AML-193 (cell line): ENCODE measurements around the gene ATP9B.

Experiments used
- DNase-seq, 2 experiments: peaks; one replicate each; lab custom pipeline; 2025; lab: John Stamatoyannopoulos, UW

The ATP9B gene

GRCh38 chr18:79197531-79197930 lies 128.3 kb downstream of the ATP9B start:
- no peak for DNase-seq

GRCh38 chr18:79199691-79200374 lies 130.6 kb downstream of the ATP9B start:
- DNase-seq: no peak

DNA sequence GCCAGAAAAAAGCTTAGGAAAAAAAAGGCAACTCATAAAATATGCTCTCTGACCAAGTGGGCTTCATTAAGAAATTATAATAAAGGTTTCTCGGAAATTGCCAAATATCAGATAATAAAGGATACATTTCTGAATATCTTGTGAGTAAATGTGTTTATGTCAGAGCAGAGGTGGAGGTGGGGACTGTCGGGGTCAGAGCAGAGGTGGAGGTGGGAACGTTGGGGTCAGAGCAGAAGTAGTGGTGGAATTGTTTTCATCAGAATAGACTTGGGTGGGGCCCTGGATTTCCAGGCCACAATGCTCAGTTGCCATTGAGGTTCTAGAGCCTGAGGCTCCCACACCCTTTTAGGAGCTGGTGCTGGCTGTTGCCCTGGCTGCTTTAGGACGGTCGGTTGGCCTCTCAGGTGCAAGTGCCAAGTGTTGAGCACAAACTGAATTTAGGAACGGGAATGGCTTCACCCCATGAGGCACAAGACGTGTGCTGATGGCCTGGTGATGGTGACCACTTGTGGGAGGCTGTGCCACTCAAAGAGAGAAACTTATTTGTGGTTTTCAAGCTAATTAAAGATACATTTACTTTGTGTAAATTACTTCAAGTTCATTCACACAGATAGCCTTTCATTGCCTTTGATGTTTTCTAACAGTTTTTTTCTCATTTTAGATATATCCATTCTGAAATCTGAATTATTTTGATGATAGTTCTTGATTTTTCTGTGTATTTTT lies 131.5 kb downstream of the ATP9B start:
- no peak for DNase-seq

DNA sequence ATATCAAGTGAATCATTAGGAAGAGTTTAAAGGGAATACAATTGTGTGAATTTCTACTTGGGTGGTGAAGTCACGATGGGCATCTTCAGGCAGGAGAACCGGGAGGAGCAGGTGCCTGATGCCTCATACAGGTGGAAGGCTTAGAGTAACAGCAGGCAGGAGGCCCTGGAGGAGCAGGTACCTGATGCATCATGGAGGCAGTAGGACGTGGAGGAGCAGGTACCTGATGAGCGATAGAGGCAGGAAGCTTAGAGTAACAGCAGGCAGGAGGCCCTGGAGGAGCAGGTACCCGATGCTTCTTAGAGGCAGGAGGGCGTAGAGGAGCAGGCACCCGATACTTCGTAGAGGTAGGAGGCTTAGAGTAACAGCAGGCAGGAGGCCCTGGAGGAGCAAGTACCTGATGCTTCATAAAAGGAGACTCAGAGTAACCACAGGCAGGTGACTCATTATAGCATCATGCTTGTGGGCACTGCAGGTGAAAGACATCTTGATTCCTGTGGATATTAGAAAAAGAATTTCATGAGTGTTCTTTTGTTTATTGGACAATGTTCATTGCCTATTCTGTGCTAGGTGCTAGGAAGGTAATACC lies 133.9 kb downstream of the ATP9B start:
- no peak for DNase-seq

GRCh38 chr18:79204889-79205807 lies 136.0 kb downstream of the ATP9B start:
- DNase-seq: no peak

DNA sequence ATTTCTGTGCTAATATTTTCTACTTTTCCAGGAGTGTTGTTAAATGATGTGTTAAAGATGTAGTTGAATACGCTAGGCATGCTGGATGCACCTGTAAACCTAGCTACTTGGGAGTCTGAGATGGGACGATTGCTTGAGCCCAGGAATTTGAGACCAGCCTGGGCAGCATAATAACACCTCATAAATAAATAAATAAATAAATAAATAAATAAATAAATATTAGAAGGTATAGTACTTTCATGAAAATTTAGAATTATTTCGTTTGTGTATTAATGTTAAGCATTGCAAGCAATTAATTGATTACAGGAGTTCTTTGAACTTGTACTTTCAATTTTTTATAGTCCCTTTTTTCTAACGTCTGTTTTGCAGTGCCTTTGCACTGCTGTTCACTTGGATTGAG lies 137.2 kb downstream of the ATP9B start:
- DNase-seq: no peak

GRCh38 chr18:79208906-79209305 lies 139.7 kb downstream of the ATP9B start:
- DNase-seq: no peak

DNA sequence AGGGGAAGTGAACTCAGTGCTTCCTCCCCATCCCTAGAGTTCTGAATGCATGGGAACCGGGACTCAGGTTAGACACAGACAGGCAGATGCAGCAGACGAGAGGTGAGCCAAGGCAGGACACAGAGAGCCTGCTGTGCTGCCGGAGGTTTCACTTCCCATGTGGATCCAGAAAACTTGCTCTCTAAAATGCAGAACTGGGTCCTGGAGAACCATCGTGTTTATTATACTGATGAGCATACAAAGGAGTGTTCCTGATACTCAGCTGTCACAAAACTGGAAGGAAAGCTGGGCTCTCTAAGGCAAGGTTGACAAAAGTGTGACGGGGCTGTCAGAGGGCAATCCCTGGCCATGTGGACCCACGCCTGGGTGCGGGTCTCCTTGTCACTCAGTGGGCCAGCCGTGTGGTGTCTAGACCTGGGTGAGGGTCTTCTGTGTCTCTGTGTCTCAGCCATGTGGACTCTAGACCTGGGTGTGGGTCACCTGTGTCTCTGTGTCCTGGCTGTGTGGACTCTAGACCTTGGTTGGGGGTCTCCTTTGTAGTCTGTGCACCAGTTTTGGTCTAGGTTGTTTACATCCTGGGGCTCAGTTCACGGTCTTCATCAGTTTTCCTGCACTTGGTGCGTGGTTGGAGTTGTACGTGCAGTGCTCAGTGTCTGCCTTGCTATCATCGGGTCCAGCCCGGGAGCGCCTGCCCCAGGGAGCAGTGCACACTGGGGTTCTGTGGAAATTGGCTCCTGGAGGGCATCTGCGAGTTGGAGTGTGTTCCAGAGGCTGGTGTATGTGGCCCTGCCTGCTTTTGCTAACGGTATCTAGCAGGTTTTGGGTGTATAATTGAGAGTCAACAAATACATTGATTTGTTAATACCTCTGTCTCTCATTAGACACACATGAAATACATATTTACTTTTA lies 141.1 kb downstream of the ATP9B start:
- DNase-seq: no peak

- DNase-seq: no peak
These were observed 142.7 kb downstream of the ATP9B start for GRCh38 chr18:79211844-79212243.

DNA sequence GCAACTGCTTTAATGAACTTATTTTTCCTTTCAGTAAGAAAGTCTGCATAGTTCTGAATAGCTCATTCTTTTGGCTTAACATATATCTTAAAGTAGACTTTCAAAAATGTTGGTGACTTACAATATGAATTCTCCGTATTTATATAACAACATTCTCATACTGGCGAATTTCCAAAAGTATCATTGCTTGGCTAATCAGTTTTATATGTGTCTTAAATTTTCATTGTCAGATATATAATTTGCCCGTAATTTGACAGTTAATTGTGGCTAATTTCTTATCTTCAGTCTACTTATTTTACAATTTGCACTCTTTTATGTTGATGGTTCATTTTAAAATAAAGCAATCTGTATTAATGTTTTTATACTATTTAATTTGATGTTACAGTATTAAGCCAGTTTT lies 144.9 kb downstream of the ATP9B start:
- no peak for DNase-seq

DNA sequence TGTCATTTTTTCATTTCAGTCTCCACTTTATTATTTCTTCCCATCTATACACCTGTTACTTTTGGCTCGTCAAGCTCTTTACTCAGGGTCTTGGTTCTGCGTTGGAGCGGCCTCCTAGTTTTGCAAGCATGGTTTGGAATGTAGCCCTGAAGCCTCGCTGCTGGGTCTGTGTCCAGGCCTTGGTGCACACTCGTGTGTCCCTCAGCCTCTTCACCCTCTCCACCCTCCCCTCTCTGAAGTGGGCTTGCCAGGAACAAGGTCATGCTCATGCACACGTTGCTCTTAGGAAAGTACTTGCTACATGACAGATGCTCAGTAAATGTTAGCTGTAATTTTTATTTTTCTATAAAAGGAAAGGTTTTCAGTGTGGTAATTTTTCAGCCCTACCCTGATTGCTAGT lies 147.0 kb downstream of the ATP9B start:
- no peak for DNase-seq

GRCh38 chr18:79217979-79218604 lies 148.9 kb downstream of the ATP9B start:
- DNase-seq: no peak

GRCh38 chr18:79218605-79219190 lies 149.5 kb downstream of the ATP9B start:
- no peak for DNase-seq

GRCh38 chr18:79221136-79221535 lies 151.9 kb downstream of the ATP9B start:
- DNase-seq: no peak

DNA sequence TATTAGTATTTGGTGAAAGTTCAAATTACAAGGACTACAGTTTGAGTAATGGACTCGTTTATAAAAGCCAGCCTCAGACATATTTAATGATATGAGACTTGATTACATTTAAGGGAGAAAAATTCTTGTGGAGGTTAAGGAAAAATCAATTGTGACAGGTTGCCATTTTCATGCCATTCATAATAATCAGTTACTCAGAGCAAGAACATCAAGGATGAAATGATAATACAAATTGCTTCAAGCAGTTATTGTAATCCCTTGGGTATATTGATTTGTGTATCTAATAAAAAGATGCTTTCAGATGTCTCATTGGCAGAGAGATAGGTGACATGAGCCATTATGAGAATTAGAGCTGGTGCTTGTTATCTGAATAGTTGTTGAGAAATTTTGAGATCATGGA lies 153.6 kb downstream of the ATP9B start:
- DNase-seq: no peak

- DNase-seq: no peak
These were observed 154.2 kb downstream of the ATP9B start for GRCh38 chr18:79223431-79223830.

- no peak for DNase-seq
These were observed 155.2 kb downstream of the ATP9B start for GRCh38 chr18:79224381-79224780.

GRCh38 chr18:79227621-79228020 lies 158.4 kb downstream of the ATP9B start:
- no peak for DNase-seq

DNA sequence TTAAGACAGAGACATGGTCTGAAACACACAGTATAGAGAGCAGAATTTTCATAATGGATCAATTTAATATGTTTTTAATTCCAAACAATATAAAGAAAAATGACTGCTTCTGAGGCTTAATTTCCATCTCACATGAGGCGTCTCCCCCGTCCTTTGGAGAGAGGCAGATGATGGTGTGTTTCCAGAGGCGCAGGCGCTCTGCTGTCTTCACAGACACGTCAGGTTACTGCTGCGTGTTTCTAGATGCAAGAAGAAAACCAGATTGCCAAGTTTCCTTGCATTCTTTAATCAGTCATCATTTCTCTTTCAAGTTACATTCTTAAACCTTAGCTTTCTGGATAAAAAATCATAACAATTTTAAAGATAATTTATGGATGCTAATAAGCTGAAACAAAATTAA lies 160.2 kb downstream of the ATP9B start:
- no peak for DNase-seq

GRCh38 chr18:79234438-79234837 lies 165.2 kb downstream of the ATP9B start:
- DNase-seq: no peak
